Liver (tissue), 9 donors: ENCODE measurements around the gene NXPH1. TPM values are rescaled to one million over a fixed set of nuclear protein-coding genes. Genes with fewer than 3 reads are reported as not detected.

Experiments used
- DNase-seq: peaks from one replicate; pipeline ENCODE4 v3.0.0-alpha.2; 2017; ENCODE audit warnings: low spot score
- H3K27ac ChIP-seq, 2 donors: one replicate each; pipeline ENCODE4 v1.7.0; 2013; ENCODE audit warnings: inconsistent platforms in 2 of 2, low read length in 2 of 2, control low read depth in 1 of 2, low read depth in 1 of 2, mild to moderate bottlenecking in 1 of 2
- H3K27me3 ChIP-seq, 4 donors: one replicate each; pipeline versions ENCODE4 v1.6.1 to v1.7.0; 2013; ENCODE audit warnings: low read length in 3 of 4, inconsistent platforms in 1 of 4, mild to moderate bottlenecking in 1 of 4, moderate library complexity in 1 of 4; ENCODE audit not compliant: control insufficient read depth in 4 of 4, insufficient read depth in 4 of 4
- H3K36me3 ChIP-seq, 4 donors: one replicate each; pipeline versions ENCODE4 v1.6.1 to v1.7.0; 2013; ENCODE audit warnings: low read length in 3 of 4, mild to moderate bottlenecking in 3 of 4, low read depth in 1 of 4, moderate library complexity in 1 of 4; ENCODE audit not compliant: control insufficient read depth in 4 of 4, insufficient read depth in 3 of 4
- H3K4me1 ChIP-seq, 4 donors: one replicate each; pipeline versions ENCODE4 v1.6.1 to v1.7.0; 2013; ENCODE audit warnings: low read length in 3 of 4, mild to moderate bottlenecking in 3 of 4, moderate library complexity in 1 of 4; ENCODE audit not compliant: control insufficient read depth in 4 of 4, insufficient read depth in 4 of 4
- H3K4me3 ChIP-seq, 3 donors: one replicate each; pipeline versions ENCODE4 v1.6.1 to v1.7.0; 2013; ENCODE audit warnings: low read length in 3 of 3, control low read depth in 1 of 3, low read depth in 1 of 3, mild to moderate bottlenecking in 1 of 3
- H3K9ac ChIP-seq, 2 donors: one replicate each; pipeline ENCODE4 v1.7.0; 2013; ENCODE audit warnings: low read length in 2 of 2, mild to moderate bottlenecking in 2 of 2, moderate library complexity in 2 of 2, control low read depth in 1 of 2, low read depth in 1 of 2
- H3K9me3 ChIP-seq, 4 donors: one replicate each; pipeline versions ENCODE4 v1.6.1 to v1.7.0; 2013; ENCODE audit warnings: low read length in 3 of 4; ENCODE audit not compliant: control insufficient read depth in 4 of 4
- FOXA1 ChIP-seq: IDR thresholded peaks from 2 replicates; pipeline ENCODE4 v1.6.1; 2016; ENCODE audit warnings: antibody characterized with exemption
- FOXA2 ChIP-seq: IDR thresholded peaks from 2 replicates; pipeline ENCODE4 v1.6.1; 2016; ENCODE audit warnings: antibody characterized with exemption
- GABPA ChIP-seq, 2 donors: IDR thresholded peaks in 1 of 2; conservative IDR thresholded peaks in 1 of 2; 2 replicates each; pipeline ENCODE4 v1.6.1; 2016; ENCODE audit warnings: antibody characterized with exemption in 2 of 2, mild to moderate bottlenecking in 1 of 2, moderate library complexity in 1 of 2
- HNF4A ChIP-seq, 2 donors: conservative IDR thresholded peaks; 2 replicates each; pipeline ENCODE4 v1.6.1; 2016; ENCODE audit warnings: antibody characterized with exemption in 2 of 2, mild to moderate bottlenecking in 2 of 2
- HNF4G ChIP-seq: IDR thresholded peaks from 2 replicates; pipeline ENCODE4 v1.6.1; 2016; ENCODE audit warnings: antibody characterized with exemption
- JUND ChIP-seq, 2 donors: IDR thresholded peaks; 2 replicates each; pipeline ENCODE4 v1.6.1; 2016; ENCODE audit warnings: antibody characterized with exemption in 2 of 2
- NR2F2 ChIP-seq: IDR thresholded peaks from 2 replicates; pipeline ENCODE4 v1.6.1; 2016; ENCODE audit warnings: antibody characterized with exemption
- RAD21 ChIP-seq, 2 donors: IDR thresholded peaks; 2 replicates each; pipeline ENCODE4 v1.6.1; 2016; ENCODE audit warnings: antibody characterized with exemption in 2 of 2, mild to moderate bottlenecking in 2 of 2
- RXRA ChIP-seq, 2 donors: IDR thresholded peaks; 2 replicates each; pipeline ENCODE4 v1.6.1; 2017 to 2018; ENCODE audit warnings: antibody characterized with exemption in 2 of 2, mild to moderate bottlenecking in 1 of 2
- SP1 ChIP-seq: IDR thresholded peaks from 2 replicates; pipeline ENCODE4 v1.6.1; 2018; ENCODE audit warnings: antibody characterized with exemption, mild to moderate bottlenecking
- TAF1 ChIP-seq: conservative IDR thresholded peaks from 2 replicates; pipeline ENCODE4 v1.6.1; 2016; ENCODE audit warnings: antibody characterized with exemption, mild to moderate bottlenecking
- YY1 ChIP-seq: IDR thresholded peaks from 2 replicates; pipeline ENCODE4 v1.6.1; 2016; ENCODE audit warnings: antibody characterized with exemption, mild to moderate bottlenecking
- WGBS: extraction: QIAGEN DNeasy Blood & Tissue Kit; methylation state at CpG from one replicate; pipeline ENCODE4 v1.1.7; 2013; 5-methylcytosine and 5-hydroxymethylcytosine counted together
- polyA plus RNA-seq, 2 donors: library from polyadenylated mRNA; stranded (reverse) in 1 of 2; unstranded in 1 of 2; fragments of 200-250 nt in 1 of 2; fragments of >200 nt in 1 of 2; fragmentation: Nextera tagmentation in 1 of 2; extraction: Ambion mirVana in 1 of 2; gene quantifications; one replicate each; pipeline versions ENCODE4 v1.2.1 to v1.2.3, GENCODE V29; 2013 to 2015
- total RNA-seq, 2 donors: library from RNA; depleted of rRNA; stranded (reverse); fragments of >200 nt; gene quantifications; one replicate each; pipeline ENCODE4 v1.2.3, GENCODE V29; 2014
- TF ChIP-seq, protein P1 (sequence below): IDR thresholded peaks from 2 replicates; pipeline ENCODE4 v1.6.1; 2016; ENCODE audit warnings: antibody characterized with exemption
- TF ChIP-seq, protein P2 (sequence below): IDR thresholded peaks from 2 replicates; pipeline ENCODE4 v1.6.1; 2016; ENCODE audit warnings: antibody characterized with exemption
- TF ChIP-seq, protein P3 (sequence below): IDR thresholded peaks from 2 replicates; pipeline ENCODE4 v1.6.1; 2016; ENCODE audit warnings: antibody characterized with exemption
- TF ChIP-seq, protein P4 (sequence below): fragments of 150-350 bp; IDR thresholded peaks from 2 replicates; pipeline ENCODE4 v1.5.1; 2017; ENCODE audit warnings: improper control_type of control experiment, low read depth, low read length; ENCODE audit not compliant: missing input control
- TF ChIP-seq, protein P5 (sequence below): IDR thresholded peaks from 2 replicates; pipeline ENCODE4 v1.6.1; 2016; ENCODE audit warnings: antibody characterized with exemption, mild to moderate bottlenecking
- donor health status: healthy.
- donor health status: healthy.
- donor health status: healthy.
- donor health status: healthy.
- donor health status: healthy.

The NXPH1 gene
- total and polyA plus RNA-seq, 4 donors: not detected

DNA sequence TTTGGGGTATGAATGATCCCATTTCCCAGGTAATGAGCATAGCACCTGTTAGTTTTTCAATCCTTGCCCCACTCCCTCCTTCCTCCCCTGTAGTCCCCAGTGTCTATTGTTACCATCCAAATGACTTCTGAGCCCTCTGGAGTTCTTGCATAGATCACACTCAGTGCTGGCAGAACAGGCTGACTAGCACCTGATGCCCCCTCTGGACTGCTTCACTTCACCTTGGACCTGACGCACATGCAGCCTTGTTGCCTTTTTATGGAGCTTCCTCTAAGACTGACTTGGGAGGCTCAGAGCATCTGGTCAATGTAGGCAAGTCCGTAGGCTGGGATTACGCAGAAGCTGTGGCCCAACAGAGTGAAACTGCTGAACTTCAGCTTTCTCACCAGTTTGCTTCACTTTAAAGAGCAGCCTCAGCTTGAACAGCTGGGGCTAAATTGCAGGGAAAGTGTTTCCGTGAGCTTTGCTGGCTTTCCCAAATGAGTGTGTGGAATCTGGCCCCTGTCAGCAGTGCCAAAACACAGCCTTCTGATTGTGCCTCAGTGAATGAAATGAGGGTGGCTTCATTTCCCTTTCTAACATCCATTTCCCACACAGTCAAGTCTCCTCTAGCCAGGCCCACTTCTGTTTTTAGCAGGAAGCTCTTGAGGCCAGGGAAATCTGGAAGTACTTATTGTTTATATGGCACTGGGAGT lies 48.5 kb downstream of the NXPH1 start:
- DNase-seq: no peak
- Histone ChIP-seq H3K36me3 (no peaks in the 10 kb centered on the region), H3K27ac (no peak overlapping the region), H3K9me3 (peaks cover 0 to 5% (median 0%) of the 10 kb centered on the region in 4 donors), H3K4me1 (no peaks in the 10 kb centered on the region), H3K4me3 (no peak overlapping the region), H3K9ac (no peak overlapping the region), H3K27me3 (no peaks in the 10 kb centered on the region)
- TF ChIP-seq FOXA2 (no peak), SP1 (no peak), HNF4A (conservative IDR thresholded peaks at IDR 0.05) (no peak), YY1 (no peak), TAF1 (no peak), FOXA1 (no peak), RXRA (IDR thresholded peaks at IDR 0.05) (no peak), HNF4G (no peak), GABPA (IDR thresholded peaks at IDR 0.05 in 1 of 2, conservative IDR thresholded peaks at IDR 0.05 in 1 of 2) (no peak), JUND (IDR thresholded peaks at IDR 0.05) (no peak), NR2F2 (no peak), RAD21 (IDR thresholded peaks at IDR 0.05) (no peak)
- TF ChIP-seq, protein P1, sequence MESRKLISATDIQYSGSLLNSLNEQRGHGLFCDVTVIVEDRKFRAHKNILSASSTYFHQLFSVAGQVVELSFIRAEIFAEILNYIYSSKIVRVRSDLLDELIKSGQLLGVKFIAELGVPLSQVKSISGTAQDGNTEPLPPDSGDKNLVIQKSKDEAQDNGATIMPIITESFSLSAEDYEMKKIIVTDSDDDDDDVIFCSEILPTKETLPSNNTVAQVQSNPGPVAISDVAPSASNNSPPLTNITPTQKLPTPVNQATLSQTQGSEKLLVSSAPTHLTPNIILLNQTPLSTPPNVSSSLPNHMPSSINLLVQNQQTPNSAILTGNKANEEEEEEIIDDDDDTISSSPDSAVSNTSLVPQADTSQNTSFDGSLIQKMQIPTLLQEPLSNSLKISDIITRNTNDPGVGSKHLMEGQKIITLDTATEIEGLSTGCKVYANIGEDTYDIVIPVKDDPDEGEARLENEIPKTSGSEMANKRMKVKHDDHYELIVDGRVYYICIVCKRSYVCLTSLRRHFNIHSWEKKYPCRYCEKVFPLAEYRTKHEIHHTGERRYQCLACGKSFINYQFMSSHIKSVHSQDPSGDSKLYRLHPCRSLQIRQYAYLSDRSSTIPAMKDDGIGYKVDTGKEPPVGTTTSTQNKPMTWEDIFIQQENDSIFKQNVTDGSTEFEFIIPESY: no peak
- TF ChIP-seq, protein P2, sequence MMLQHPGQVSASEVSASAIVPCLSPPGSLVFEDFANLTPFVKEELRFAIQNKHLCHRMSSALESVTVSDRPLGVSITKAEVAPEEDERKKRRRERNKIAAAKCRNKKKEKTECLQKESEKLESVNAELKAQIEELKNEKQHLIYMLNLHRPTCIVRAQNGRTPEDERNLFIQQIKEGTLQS: no peak
- TF ChIP-seq, protein P3, sequence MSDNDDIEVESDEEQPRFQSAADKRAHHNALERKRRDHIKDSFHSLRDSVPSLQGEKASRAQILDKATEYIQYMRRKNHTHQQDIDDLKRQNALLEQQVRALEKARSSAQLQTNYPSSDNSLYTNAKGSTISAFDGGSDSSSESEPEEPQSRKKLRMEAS: no peak
- TF ChIP-seq, protein P4, sequence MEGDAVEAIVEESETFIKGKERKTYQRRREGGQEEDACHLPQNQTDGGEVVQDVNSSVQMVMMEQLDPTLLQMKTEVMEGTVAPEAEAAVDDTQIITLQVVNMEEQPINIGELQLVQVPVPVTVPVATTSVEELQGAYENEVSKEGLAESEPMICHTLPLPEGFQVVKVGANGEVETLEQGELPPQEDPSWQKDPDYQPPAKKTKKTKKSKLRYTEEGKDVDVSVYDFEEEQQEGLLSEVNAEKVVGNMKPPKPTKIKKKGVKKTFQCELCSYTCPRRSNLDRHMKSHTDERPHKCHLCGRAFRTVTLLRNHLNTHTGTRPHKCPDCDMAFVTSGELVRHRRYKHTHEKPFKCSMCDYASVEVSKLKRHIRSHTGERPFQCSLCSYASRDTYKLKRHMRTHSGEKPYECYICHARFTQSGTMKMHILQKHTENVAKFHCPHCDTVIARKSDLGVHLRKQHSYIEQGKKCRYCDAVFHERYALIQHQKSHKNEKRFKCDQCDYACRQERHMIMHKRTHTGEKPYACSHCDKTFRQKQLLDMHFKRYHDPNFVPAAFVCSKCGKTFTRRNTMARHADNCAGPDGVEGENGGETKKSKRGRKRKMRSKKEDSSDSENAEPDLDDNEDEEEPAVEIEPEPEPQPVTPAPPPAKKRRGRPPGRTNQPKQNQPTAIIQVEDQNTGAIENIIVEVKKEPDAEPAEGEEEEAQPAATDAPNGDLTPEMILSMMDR: no peak
- TF ChIP-seq, protein P5, sequence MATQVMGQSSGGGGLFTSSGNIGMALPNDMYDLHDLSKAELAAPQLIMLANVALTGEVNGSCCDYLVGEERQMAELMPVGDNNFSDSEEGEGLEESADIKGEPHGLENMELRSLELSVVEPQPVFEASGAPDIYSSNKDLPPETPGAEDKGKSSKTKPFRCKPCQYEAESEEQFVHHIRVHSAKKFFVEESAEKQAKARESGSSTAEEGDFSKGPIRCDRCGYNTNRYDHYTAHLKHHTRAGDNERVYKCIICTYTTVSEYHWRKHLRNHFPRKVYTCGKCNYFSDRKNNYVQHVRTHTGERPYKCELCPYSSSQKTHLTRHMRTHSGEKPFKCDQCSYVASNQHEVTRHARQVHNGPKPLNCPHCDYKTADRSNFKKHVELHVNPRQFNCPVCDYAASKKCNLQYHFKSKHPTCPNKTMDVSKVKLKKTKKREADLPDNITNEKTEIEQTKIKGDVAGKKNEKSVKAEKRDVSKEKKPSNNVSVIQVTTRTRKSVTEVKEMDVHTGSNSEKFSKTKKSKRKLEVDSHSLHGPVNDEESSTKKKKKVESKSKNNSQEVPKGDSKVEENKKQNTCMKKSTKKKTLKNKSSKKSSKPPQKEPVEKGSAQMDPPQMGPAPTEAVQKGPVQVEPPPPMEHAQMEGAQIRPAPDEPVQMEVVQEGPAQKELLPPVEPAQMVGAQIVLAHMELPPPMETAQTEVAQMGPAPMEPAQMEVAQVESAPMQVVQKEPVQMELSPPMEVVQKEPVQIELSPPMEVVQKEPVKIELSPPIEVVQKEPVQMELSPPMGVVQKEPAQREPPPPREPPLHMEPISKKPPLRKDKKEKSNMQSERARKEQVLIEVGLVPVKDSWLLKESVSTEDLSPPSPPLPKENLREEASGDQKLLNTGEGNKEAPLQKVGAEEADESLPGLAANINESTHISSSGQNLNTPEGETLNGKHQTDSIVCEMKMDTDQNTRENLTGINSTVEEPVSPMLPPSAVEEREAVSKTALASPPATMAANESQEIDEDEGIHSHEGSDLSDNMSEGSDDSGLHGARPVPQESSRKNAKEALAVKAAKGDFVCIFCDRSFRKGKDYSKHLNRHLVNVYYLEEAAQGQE: no peak
- WGBS: 67% methylated on average over 4 of the region's 4 CpGs
